Transverse colon (tissue), 4 donors: Measurements from ENCODE around the gene HIBCH. TPM values are rescaled to one million over a fixed set of nuclear protein-coding genes. Genes with fewer than 3 reads are reported as not detected.

Source experiments
- DNase-seq: peaks from one replicate; pipeline ENCODE4 v3.0.0-alpha.2; 2019
- H3K27ac ChIP-seq, 4 donors: fragments of 200-600 bp; sonication (generic); 2 replicates each; pipeline ENCODE4 v1.5.1; 2016 to 2018; ENCODE audit warnings: inconsistent platforms in 4 of 4
- H3K27me3 ChIP-seq: fragments of 200-600 bp; sonication (generic); 2 replicates; pipeline ENCODE4 v1.5.1; 2017; ENCODE audit warnings: inconsistent platforms
- H3K36me3 ChIP-seq, 4 donors: fragments of 200-600 bp; sonication (generic); 2 replicates each; pipeline ENCODE4 v1.5.1; 2017 to 2019; ENCODE audit warnings: inconsistent platforms in 4 of 4
- H3K4me1 ChIP-seq, 4 donors: fragments of 200-600 bp; sonication (generic); 2 replicates each; pipeline ENCODE4 v1.5.1; 2017 to 2020; ENCODE audit warnings: inconsistent platforms in 4 of 4
- H3K4me3 ChIP-seq, 4 donors: fragments of 200-600 bp; sonication (generic); 1 replicate in 1 of 4; 2 replicates in 3 of 4; pipeline versions ENCODE4 v1.5.1 to v1.6.1; 2017 to 2019; ENCODE audit warnings: inconsistent platforms in 4 of 4
- H3K9me3 ChIP-seq, 2 donors: fragments of 200-600 bp; sonication (generic); 2 replicates each; pipeline ENCODE4 v1.5.1; 2017 to 2019; ENCODE audit warnings: inconsistent platforms in 2 of 2
- CTCF ChIP-seq, 5 experiments: fragments of 200-600 bp in 3 of 5; fragments of 450-650 bp in 2 of 5; sonication (generic) in 3 of 5; IDR thresholded peaks; 1 replicate in 2 of 5; 2 replicates in 3 of 5; pipeline ENCODE4 v1.5.1; 2016 to 2017; ENCODE audit warnings: antibody characterized with exemption in 5 of 5, inconsistent platforms in 3 of 5, mild to moderate bottlenecking in 2 of 5, moderate library complexity in 1 of 5
- EP300 ChIP-seq: sonication (generic); formaldehyde crosslinking; IDR thresholded peaks from one replicate; pipeline ENCODE4 v1.6.1; 2017; ENCODE audit warnings: antibody characterized with exemption, low read depth
- POLR2A ChIP-seq: fragments of 450-650 bp; IDR thresholded peaks from one replicate; pipeline ENCODE4 v1.6.1; 2016; ENCODE audit warnings: antibody characterized with exemption, mild to moderate bottlenecking, moderate library complexity
- POLR2AphosphoS5 ChIP-seq, 3 donors: sonication (generic); formaldehyde crosslinking; IDR thresholded peaks; one replicate each; pipeline ENCODE4 v1.6.1; 2016; ENCODE audit warnings: antibody characterized with exemption in 3 of 3
- WGBS, 2 donors: methylation state at CpG; one replicate each; pipeline ENCODE4 v1.1.5; 2018; ENCODE audit warnings: low coverage in 1 of 2; 5-methylcytosine and 5-hydroxymethylcytosine counted together
- in situ Hi-C, 4 donors: fragments of 200-750 bp; cut with MboI; loops; one replicate each; pipeline versions ENCODE4 v1.15.0 to v1.15.1; 2017; ENCODE audit warnings: low sequenced_read_pairs in 3 of 4, low pct_ligation_motif_present in 1 of 4, low pct_unique_long_range_greater_than_20kb in 1 of 4
- intact Hi-C: fragments of 100-400 bp; cut with DNase I; formaldehyde crosslinking; loops from one replicate; pipeline ENCODE4 v1.15.1; 2023; ENCODE audit warnings: low total_unique reads
- total RNA-seq, 4 donors: library from RNA; depleted of rRNA; stranded (reverse); fragments of >200 nt; gene quantifications; one replicate each; pipeline ENCODE4 v1.1.0, GENCODE V29; 2016

Gene HIBCH
- total RNA-seq, 4 donors from 2014 or later: 6.0 to 33.0 (median 19.8) TPM

- WGBS, 2 donors: 94 to 97% methylated on average over 3 of the region's 3 CpGs
- peaks cover 0 to 8% (median 4%) of the 10 kb centered on the region in 4 donors for H3K4me1 ChIP-seq
- H3K4me3 ChIP-seq: no peak overlapping the region
- no peak for DNase-seq
- no peaks in the 10 kb centered on the region for H3K9me3 ChIP-seq
- in situ Hi-C loops: loop anchor here in 1 of 4 donors (10.0 kb wide), 1 partner anchor 106 kb away; no protein-coding TSS in a partner anchor
- intact Hi-C loops: no loop called here
- TF ChIP-seq CTCF (IDR thresholded peaks at IDR 0.05): no peak
- TF ChIP-seq POLR2AphosphoS5 (IDR thresholded peaks at IDR 0.05): no peak
- no peak for TF ChIP-seq EP300
- TF ChIP-seq POLR2A: no peak
- H3K27ac ChIP-seq: no peak overlapping the region
- peaks cover 0 to 4% (median 0%) of the 10 kb centered on the region in 4 donors for H3K36me3 ChIP-seq
- H3K27me3 ChIP-seq: no peaks in the 10 kb centered on the region
These were observed 129.0 kb downstream of the HIBCH start for GRCh38 chr2:190190507-190191162.

- Histone ChIP-seq H3K4me1 (peaks cover 0 to 29% (median 12%) of the 10 kb centered on the region in 4 donors), H3K36me3 (peaks cover 0 to 4% (median 0%) of the 10 kb centered on the region in 4 donors), H3K27ac (no peak overlapping the region), H3K4me3 (no peak overlapping the region), H3K27me3 (no peaks in the 10 kb centered on the region), H3K9me3 (no peaks in the 10 kb centered on the region)
- no peak for DNase-seq
- 60 to 62% methylated on average over 1 of the region's 1 CpG for WGBS, 2 donors
- TF ChIP-seq POLR2A (no peak), EP300 (no peak), POLR2AphosphoS5 (IDR thresholded peaks at IDR 0.05) (no peak), CTCF (IDR thresholded peaks at IDR 0.05) (no peak)
- in situ Hi-C loops: no loop called here
- intact Hi-C loops: no loop called here
These were observed 131.3 kb downstream of the HIBCH start for GRCh38 chr2:190188289-190188688.

- H3K4me3 ChIP-seq: no peak overlapping the region
These were observed 133.4 kb downstream of the HIBCH start for GRCh38 chr2:190186238-190186637.

GRCh38 chr2:190185380-190185779 is 134.2 kb downstream of the HIBCH start:
- no peak overlapping the region for H3K4me3 ChIP-seq
- H3K4me1 ChIP-seq: peaks cover 0 to 36% (median 13%) of the 10 kb centered on the region in 4 donors
- WGBS, 2 donors: 79 to 92% methylated on average over 2 of the region's 2 CpGs
- H3K27me3 ChIP-seq: no peaks in the 10 kb centered on the region
- H3K27ac ChIP-seq: peak overlapping the region; percentile 52 to 95 (median 58)
- peak; percentile 23 for DNase-seq
- no peak for TF ChIP-seq CTCF (IDR thresholded peaks at IDR 0.05)
- no peak for TF ChIP-seq EP300
- TF ChIP-seq POLR2AphosphoS5 (IDR thresholded peaks at IDR 0.05): peak in 1 of 3 donors; percentile 29
- intact Hi-C loops (no loop called here), in situ Hi-C loops (no loop called here)
- H3K9me3 ChIP-seq: no peaks in the 10 kb centered on the region
- peaks cover 0 to 4% (median 0%) of the 10 kb centered on the region in 4 donors for H3K36me3 ChIP-seq

More at GRCh38 chr2:190186238-190186637, 133.4 kb downstream of the HIBCH start:
- TF ChIP-seq EP300: no peak
- no peak for TF ChIP-seq CTCF (IDR thresholded peaks at IDR 0.05)
- no peak for TF ChIP-seq POLR2AphosphoS5 (IDR thresholded peaks at IDR 0.05)
- TF ChIP-seq POLR2A: no peak
- Histone ChIP-seq H3K27me3 (no peaks in the 10 kb centered on the region), H3K27ac (peak overlapping the region in 2 of 4 donors; percentile 35 to 52), H3K9me3 (no peaks in the 10 kb centered on the region), H3K4me1 (peaks cover 0 to 36% (median 12%) of the 10 kb centered on the region in 4 donors), H3K36me3 (peaks cover 0 to 4% (median 0%) of the 10 kb centered on the region in 4 donors)
- in situ Hi-C loops (no loop called here), intact Hi-C loops (no loop called here)
- DNase-seq: no peak
- 92 to 100% methylated on average over 2 to 3 of the region's 3 CpGs for WGBS, 2 donors
